K562 (cell line): ENCODE measurements around the gene CPE.
A peak's percentile ranks its signal among the peaks of the same experiment; 100 is the strongest.

Experiments
- TBL1XR1 ChIP-seq, 2 experiments: IDR thresholded peaks; 2 replicates each; pipeline ENCODE4 v1.6.1; 2012; ENCODE audit warnings: improper control_type of control experiment in 2 of 2, low read length in 2 of 2, mild to moderate bottlenecking in 1 of 2
- TF ChIP-seq, protein P1 (sequence below), 3 experiments: IDR thresholded peaks in 2 of 3; conservative IDR thresholded peaks in 1 of 3; 2 replicates each; pipeline ENCODE4 v1.5.1; 2011 to 2012; ENCODE audit warnings: low read length in 3 of 3, mild to moderate bottlenecking in 3 of 3, control low read depth in 2 of 3, improper control_type of control experiment in 1 of 3, inconsistent platforms in 1 of 3, low read depth in 1 of 3, mixed read lengths in 1 of 3, moderate library complexity in 1 of 3; ENCODE audit not compliant: insufficient read depth in 2 of 3

DNA sequence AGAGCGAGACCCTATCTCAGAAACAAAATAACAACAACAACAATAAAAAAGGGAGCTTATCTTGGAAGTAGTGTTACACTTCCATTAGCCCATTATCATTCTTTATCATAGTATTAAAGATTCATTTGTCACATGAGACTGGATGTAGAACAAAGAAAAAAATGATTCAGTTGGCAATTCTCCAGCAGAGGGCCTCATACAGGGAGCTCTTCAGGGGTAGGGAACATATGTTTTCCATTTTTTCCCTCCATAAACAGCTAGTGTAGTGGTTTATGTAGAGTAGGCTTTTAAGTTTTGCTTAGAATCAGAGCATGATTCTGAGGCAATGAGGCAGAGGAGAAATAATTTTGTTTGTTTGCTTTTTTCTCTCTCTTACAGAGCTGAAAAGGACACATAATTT is 5.8 kb downstream of the CPE start:
- TF ChIP-seq, protein P1, sequence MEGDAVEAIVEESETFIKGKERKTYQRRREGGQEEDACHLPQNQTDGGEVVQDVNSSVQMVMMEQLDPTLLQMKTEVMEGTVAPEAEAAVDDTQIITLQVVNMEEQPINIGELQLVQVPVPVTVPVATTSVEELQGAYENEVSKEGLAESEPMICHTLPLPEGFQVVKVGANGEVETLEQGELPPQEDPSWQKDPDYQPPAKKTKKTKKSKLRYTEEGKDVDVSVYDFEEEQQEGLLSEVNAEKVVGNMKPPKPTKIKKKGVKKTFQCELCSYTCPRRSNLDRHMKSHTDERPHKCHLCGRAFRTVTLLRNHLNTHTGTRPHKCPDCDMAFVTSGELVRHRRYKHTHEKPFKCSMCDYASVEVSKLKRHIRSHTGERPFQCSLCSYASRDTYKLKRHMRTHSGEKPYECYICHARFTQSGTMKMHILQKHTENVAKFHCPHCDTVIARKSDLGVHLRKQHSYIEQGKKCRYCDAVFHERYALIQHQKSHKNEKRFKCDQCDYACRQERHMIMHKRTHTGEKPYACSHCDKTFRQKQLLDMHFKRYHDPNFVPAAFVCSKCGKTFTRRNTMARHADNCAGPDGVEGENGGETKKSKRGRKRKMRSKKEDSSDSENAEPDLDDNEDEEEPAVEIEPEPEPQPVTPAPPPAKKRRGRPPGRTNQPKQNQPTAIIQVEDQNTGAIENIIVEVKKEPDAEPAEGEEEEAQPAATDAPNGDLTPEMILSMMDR (IDR thresholded peaks at IDR 0.05 in 2 of 3, conservative IDR thresholded peaks at IDR 0.05 in 1 of 3; ENCODE audit: insufficient read depth in 2 of 3, low read depth in 1 of 3, low read length in 3 of 3): peak in 2 of 3 experiments; percentile 4 to 15; a peak in 1 of 6 replicates
- TF ChIP-seq TBL1XR1 (IDR thresholded peaks at IDR 0.05; ENCODE audit: low read length in 2 of 2): no peak
